Osteoblast (primary cell): ENCODE measurements around the gene TMC1. TPM values are rescaled to one million over a fixed set of nuclear protein-coding genes. Genes with fewer than 3 reads are reported as not detected.

Experiments
- DNase-seq: peaks from one replicate; pipeline ENCODE4 v3.0.0; 2011; ENCODE audit warnings: low spot score, mixed read lengths; ENCODE audit not compliant: insufficient read length; ENCODE audit errors: missing footprints
- H2AFZ ChIP-seq: 2 replicates; pipeline ENCODE4 v1.6.0; 2011; ENCODE audit warnings: mild to moderate bottlenecking, low read length
- H3K27ac ChIP-seq: 2 replicates; pipeline ENCODE4 v1.5.1; 2011; ENCODE audit warnings: mild to moderate bottlenecking, low read depth, low read length, moderate library complexity
- H3K27me3 ChIP-seq: 2 replicates; pipeline ENCODE4 v1.6.0; 2012; ENCODE audit warnings: mild to moderate bottlenecking, control low read depth, inconsistent platforms, low read length, moderate library complexity; ENCODE audit not compliant: insufficient read depth
- H3K36me3 ChIP-seq: 2 replicates; pipeline ENCODE4 v1.5.1; 2011; ENCODE audit warnings: mild to moderate bottlenecking, low read length, control low read depth, moderate library complexity; ENCODE audit not compliant: insufficient read depth
- H3K4me1 ChIP-seq: 2 replicates; pipeline ENCODE4 v1.5.1; 2011; ENCODE audit warnings: mild to moderate bottlenecking, low read length, control low read depth, moderate library complexity; ENCODE audit not compliant: insufficient read depth
- H3K4me2 ChIP-seq: 2 replicates; pipeline ENCODE4 v1.6.0; 2011; ENCODE audit warnings: mild to moderate bottlenecking, low read length; ENCODE audit not compliant: insufficient read depth
- H3K4me3 ChIP-seq: fragments of 200-600 bp; sonication (generic); 3 replicates; pipeline ENCODE4 v1.5.1; 2012; ENCODE audit warnings: mild to moderate bottlenecking, low read length, inconsistent platforms; ENCODE audit not compliant: insufficient read depth
- H3K79me2 ChIP-seq: 2 replicates; pipeline ENCODE4 v1.6.0; 2012; ENCODE audit warnings: mild to moderate bottlenecking, low read length, control low read depth, inconsistent platforms; ENCODE audit not compliant: insufficient read depth
- H3K9me3 ChIP-seq: 2 replicates; pipeline ENCODE4 v1.5.1; 2011; ENCODE audit warnings: low read depth, low read length, control low read depth
- H4K20me1 ChIP-seq: 2 replicates; pipeline ENCODE4 v1.6.0; 2012; ENCODE audit warnings: mild to moderate bottlenecking, low read length, control low read depth; ENCODE audit not compliant: insufficient read depth
- CTCF ChIP-seq: IDR thresholded peaks from 2 replicates; pipeline ENCODE4 v1.5.1; 2011; ENCODE audit warnings: mild to moderate bottlenecking, low read depth, low read length, moderate library complexity; ENCODE audit errors: extremely low read depth
- total RNA-seq: library from RNA; depleted of rRNA; stranded (reverse); fragments of >200 nt; gene quantifications from 2 replicates; pipeline ENCODE4 v1.2.3, GENCODE V29; 2012

The TMC1 gene
- total RNA-seq, 1 donor: under 0.01 TPM

- H3K9me3 ChIP-seq: no peaks in the 10 kb centered on the region
- no peak overlapping the region for H3K4me3 ChIP-seq
- no peaks in the 10 kb centered on the region for H4K20me1 ChIP-seq
- no peak overlapping the region for H2AFZ ChIP-seq
- no peak for DNase-seq
- H3K27ac ChIP-seq: no peak overlapping the region
- H3K4me2 ChIP-seq: no peak overlapping the region
- no peaks in the 10 kb centered on the region for H3K79me2 ChIP-seq
- no peaks in the 10 kb centered on the region for H3K27me3 ChIP-seq
- no peaks in the 10 kb centered on the region for H3K4me1 ChIP-seq
- no peaks in the 10 kb centered on the region for H3K36me3 ChIP-seq
- no peak for TF ChIP-seq CTCF
Observed at GRCh38 chr9:72807765-72808445, 286.5 kb downstream of the TMC1 start.

GRCh38 chr9:72808446-72808768, 287.0 kb downstream of the TMC1 start:
- DNase-seq: no peak
- Histone ChIP-seq H3K36me3 (no peaks in the 10 kb centered on the region), H3K79me2 (no peaks in the 10 kb centered on the region), H3K4me3 (no peak overlapping the region), H3K27ac (no peak overlapping the region), H4K20me1 (no peaks in the 10 kb centered on the region), H2AFZ (no peak overlapping the region), H3K4me2 (no peak overlapping the region), H3K9me3 (no peaks in the 10 kb centered on the region), H3K27me3 (no peaks in the 10 kb centered on the region), H3K4me1 (no peaks in the 10 kb centered on the region)
- TF ChIP-seq CTCF: no peak

GRCh38 chr9:72809586-72809985, 288.2 kb downstream of the TMC1 start:
- TF ChIP-seq CTCF: no peak
- no peak overlapping the region for H3K4me2 ChIP-seq
- DNase-seq: no peak

GRCh38 chr9:72812559-72813111, 291.2 kb downstream of the TMC1 start:
- H3K27ac ChIP-seq: no peak overlapping the region
- DNase-seq: no peak
- TF ChIP-seq CTCF: no peak

More at GRCh38 chr9:72809586-72809985, 288.2 kb downstream of the TMC1 start:
- Histone ChIP-seq H4K20me1 (no peaks in the 10 kb centered on the region), H3K27me3 (no peaks in the 10 kb centered on the region), H3K79me2 (no peaks in the 10 kb centered on the region), H3K4me1 (no peaks in the 10 kb centered on the region), H3K4me3 (no peak overlapping the region), H3K27ac (no peak overlapping the region), H2AFZ (no peak overlapping the region), H3K36me3 (no peaks in the 10 kb centered on the region), H3K9me3 (no peaks in the 10 kb centered on the region)

More at GRCh38 chr9:72812559-72813111, 291.2 kb downstream of the TMC1 start:
- no peaks in the 10 kb centered on the region for H3K27me3 ChIP-seq
- no peak overlapping the region for H3K4me2 ChIP-seq
- no peaks in the 10 kb centered on the region for H3K36me3 ChIP-seq
- no peaks in the 10 kb centered on the region for H3K9me3 ChIP-seq
- no peaks in the 10 kb centered on the region for H4K20me1 ChIP-seq
- no peaks in the 10 kb centered on the region for H3K79me2 ChIP-seq
- H3K4me1 ChIP-seq: no peaks in the 10 kb centered on the region
- no peak overlapping the region for H2AFZ ChIP-seq
- no peak overlapping the region for H3K4me3 ChIP-seq
